HEK293T (cell line): ENCODE results near the gene MPP7.

Source experiments
- ARNT ChIP-seq: fragments of 450-650 bp; IDR thresholded peaks from 2 replicates; pipeline ENCODE4 v1.6.1; 2017; ENCODE audit warnings: mild to moderate bottlenecking
- BHLHE40 ChIP-seq: fragments of 450-650 bp; IDR thresholded peaks from 2 replicates; pipeline ENCODE4 v1.6.1; 2016; ENCODE audit warnings: mild to moderate bottlenecking, moderate library complexity, borderline replicate concordance
- FOXK2 ChIP-seq: fragments of 450-650 bp; IDR thresholded peaks from 2 replicates; pipeline ENCODE4 v1.6.1; 2016; ENCODE audit warnings: mild to moderate bottlenecking
- FOXM1 ChIP-seq: fragments of 450-650 bp; IDR thresholded peaks from 2 replicates; pipeline ENCODE4 v1.6.1; 2017; ENCODE audit warnings: mild to moderate bottlenecking, borderline replicate concordance
- L3MBTL2 ChIP-seq: fragments of 450-650 bp; conservative IDR thresholded peaks from 2 replicates; pipeline ENCODE4 v1.6.1; 2016; ENCODE audit warnings: mild to moderate bottlenecking
- NFRKB ChIP-seq: fragments of 450-650 bp; IDR thresholded peaks from 2 replicates; pipeline ENCODE4 v1.6.1; 2016; ENCODE audit warnings: mild to moderate bottlenecking, moderate library complexity
- SP1 ChIP-seq: fragments of 450-650 bp; IDR thresholded peaks from 2 replicates; pipeline ENCODE4 v1.6.1; 2017
- TARDBP ChIP-seq: fragments of 450-650 bp; IDR thresholded peaks from 2 replicates; pipeline ENCODE4 v1.6.1; 2016

DNA sequence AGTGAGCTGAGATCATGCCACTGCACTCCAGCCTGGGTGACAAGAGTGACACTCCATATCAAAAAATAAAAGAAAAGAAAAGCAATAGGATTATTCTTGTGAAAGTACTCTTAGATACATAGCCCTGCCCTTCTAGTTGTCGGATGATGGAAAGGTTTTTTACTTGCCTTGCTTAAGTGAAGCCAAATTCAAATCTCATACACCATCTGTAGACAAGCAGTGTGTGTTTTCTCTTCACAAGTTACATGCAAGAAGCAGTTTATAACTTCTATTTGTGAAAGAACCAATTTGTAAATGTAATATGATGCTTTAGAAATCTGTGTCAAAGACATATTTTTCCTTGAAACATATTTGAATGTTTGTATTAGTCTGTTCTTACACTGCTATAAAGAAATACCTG, 15.8 kb upstream of the MPP7 start:
- no peak for TF ChIP-seq FOXK2
- TF ChIP-seq NFRKB: no peak
- TF ChIP-seq FOXM1: no peak
- TF ChIP-seq TARDBP: no peak
- no peak for TF ChIP-seq SP1
- no peak for TF ChIP-seq BHLHE40
- no peak for TF ChIP-seq ARNT
- no peak for TF ChIP-seq L3MBTL2
